Measurements from ENCODE around the gene TBC1D1.

GRCh38 chr4:37960098-37960497 is 69.2 kb downstream of the TBC1D1 start, which contains the start of gene PTTG2:
- no peak for TF ChIP-seq POLR2A (IDR thresholded peaks at IDR 0.05)
- no peak for TF ChIP-seq POLR2AphosphoS5 (IDR thresholded peaks at IDR 0.05)

Measured in spleen (tissue), 3 donors.